ENCODE measurements around the gene AIRE.

The AIRE gene

GRCh38 chr21:44298301-44298700, 12.6 kb downstream of the AIRE start:
- peak; percentile 40 for TF ChIP-seq CTCF (IDR thresholded peaks at IDR 0.05; ENCODE audit: extremely low read depth, insufficient read depth, missing control alignments)
- in situ Hi-C loops (cut with MboI; ENCODE audit: low pct_unique_long_range_greater_than_20kb, low sequenced_read_pairs, unreplicated experiment): loop anchor here (25.0 kb wide), 1 partner anchor 211 kb away; no protein-coding TSS in a partner anchor
- no peak for DNase-seq (ENCODE audit: low spot score)

GRCh38 chr21:44299085-44299457, 13.4 kb downstream of the AIRE start:
- no peak for DNase-seq (ENCODE audit: low spot score)
- no peak for TF ChIP-seq CTCF (IDR thresholded peaks at IDR 0.05; ENCODE audit: extremely low read depth, insufficient read depth, missing control alignments)
- in situ Hi-C loops (cut with MboI; ENCODE audit: low pct_unique_long_range_greater_than_20kb, low sequenced_read_pairs, unreplicated experiment): loop anchor here (25.0 kb wide), 1 partner anchor 212 kb away; no protein-coding TSS in a partner anchor

- in situ Hi-C loops (cut with MboI; ENCODE audit: low pct_unique_long_range_greater_than_20kb, low sequenced_read_pairs, unreplicated experiment): loop anchor here (25.0 kb wide), 1 partner anchor 212 kb away; no protein-coding TSS in a partner anchor
- no peak for TF ChIP-seq CTCF (IDR thresholded peaks at IDR 0.05; ENCODE audit: extremely low read depth, insufficient read depth, missing control alignments)
- peak; percentile 97 for DNase-seq (ENCODE audit: low spot score)
Observed at GRCh38 chr21:44299458-44300261, 14.0 kb downstream of the AIRE start, which contains the start of gene PFKL. PFKL (plus strand) TSS chr21:44300053; CDS start chr21:44300106, 53 bp downstream.

GRCh38 chr21:44300262-44300959, 14.7 kb downstream of the AIRE start:
- peak; percentile 86 for DNase-seq (ENCODE audit: low spot score)
- in situ Hi-C loops (cut with MboI; ENCODE audit: low pct_unique_long_range_greater_than_20kb, low sequenced_read_pairs, unreplicated experiment): no loop called here
- TF ChIP-seq CTCF (IDR thresholded peaks at IDR 0.05; ENCODE audit: extremely low read depth, insufficient read depth, missing control alignments): no peak

- TF ChIP-seq CTCF (IDR thresholded peaks at IDR 0.05; ENCODE audit: extremely low read depth, insufficient read depth, missing control alignments): no peak
- DNase-seq (ENCODE audit: low spot score): no peak
- in situ Hi-C loops (cut with MboI; ENCODE audit: low pct_unique_long_range_greater_than_20kb, low sequenced_read_pairs, unreplicated experiment): no loop called here
Observed at GRCh38 chr21:44301141-44301540, 15.5 kb downstream of the AIRE start.

GRCh38 chr21:44301961-44302406, 16.3 kb downstream of the AIRE start:
- no peak for DNase-seq (ENCODE audit: low spot score)
- no peak for TF ChIP-seq CTCF (IDR thresholded peaks at IDR 0.05; ENCODE audit: extremely low read depth, insufficient read depth, missing control alignments)
- in situ Hi-C loops (cut with MboI; ENCODE audit: low pct_unique_long_range_greater_than_20kb, low sequenced_read_pairs, unreplicated experiment): no loop called here

All from GM13977 (cell line).